Muscle of back (tissue), 11 donors: ENCODE measurements around the gene KLF7. TPM values are rescaled to one million over a fixed set of nuclear protein-coding genes. Genes with fewer than 3 reads are reported as not detected.
A peak's percentile ranks its signal among the peaks of the same experiment; 100 is the strongest.

Experiments
- DNase-seq, 3 donors: peaks; one replicate each; pipeline versions ENCODE4 v3.0.0 to v3.0.0-alpha.2; 2013
- polyA plus RNA-seq, 10 donors: library from polyadenylated mRNA; unstranded; fragments of 120-200 nt; gene quantifications; one replicate each; pipeline ENCODE4 v1.2.1, GENCODE V29; 2013; ENCODE audit not compliant: insufficient read length in 10 of 10

KLF7 gene
- polyA plus RNA-seq, 10 donors: 14.1 to 18.4 (median 15.9) TPM

DNA sequence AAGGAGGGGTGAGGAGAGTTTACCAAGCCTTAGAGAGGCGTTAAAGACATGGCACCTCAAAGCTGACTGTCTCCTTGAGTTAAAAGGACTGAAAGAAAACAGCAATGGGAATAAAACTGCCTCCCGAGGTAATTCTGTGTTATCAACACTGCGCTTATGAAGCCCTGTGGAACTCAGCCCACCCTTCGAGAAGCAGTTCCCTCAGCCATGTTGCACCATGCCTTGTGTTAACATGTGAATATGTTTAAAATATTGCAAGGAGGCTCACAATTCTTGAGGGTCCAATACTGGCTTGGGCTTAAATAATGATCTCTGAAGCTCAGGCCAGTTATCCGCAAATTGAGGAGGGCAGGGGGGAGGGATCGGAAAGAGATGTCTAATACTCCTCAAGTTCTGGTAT lies 14.7 kb downstream of the KLF7 start:
- DNase-seq: peak in 1 of 3 donors; percentile 61

- DNase-seq: no peak
These were observed 15.5 kb downstream of the KLF7 start for GRCh38 chr2:207150284-207150683.

DNA sequence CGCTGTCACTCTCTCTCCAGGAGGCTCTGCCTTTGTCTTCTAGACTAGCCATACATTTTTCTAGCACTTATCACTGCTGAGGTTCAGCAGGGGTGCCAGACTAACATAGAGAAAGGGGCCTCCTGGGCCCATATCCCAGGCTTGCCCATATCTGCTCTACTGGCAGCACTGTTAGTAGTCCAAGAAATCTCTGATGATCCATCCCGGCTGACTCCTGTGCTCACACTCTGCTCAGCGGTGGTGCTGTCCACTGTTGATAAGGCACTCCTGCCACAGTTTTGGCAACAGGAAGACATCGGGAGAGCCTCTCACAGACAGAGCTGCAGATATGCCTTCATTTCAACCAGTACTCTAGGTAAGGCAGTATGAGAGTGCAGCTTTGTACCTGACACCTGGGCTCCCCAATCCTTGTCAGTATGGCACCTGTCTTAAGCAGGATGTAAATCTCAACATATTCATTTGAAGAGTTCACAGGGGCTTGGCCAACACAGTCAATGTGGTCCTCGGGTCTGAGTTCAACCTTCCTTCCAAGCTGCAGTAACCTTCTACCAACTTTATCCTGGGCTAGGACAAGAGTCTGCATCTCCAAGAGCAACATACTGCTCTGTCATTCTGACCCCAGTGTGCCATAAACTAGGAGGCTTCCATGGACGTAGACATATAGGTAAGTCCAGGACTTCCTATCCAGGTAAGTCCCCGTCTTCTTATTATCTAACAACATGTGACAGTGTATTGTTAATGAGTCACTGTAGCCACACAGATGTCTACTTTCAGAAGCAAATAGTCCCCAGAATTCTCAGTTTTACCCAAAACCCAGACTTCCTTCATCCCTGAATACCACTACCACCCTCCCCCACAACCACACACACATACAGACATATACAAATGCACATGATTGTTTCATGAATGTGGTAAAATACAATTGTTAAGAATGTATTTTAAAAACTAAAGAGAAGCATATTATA lies 16.2 kb downstream of the KLF7 start:
- no peak for DNase-seq

GRCh38 chr2:207148020-207148419 lies 17.7 kb downstream of the KLF7 start:
- peak in 2 of 3 donors; percentile 70 to 83 for DNase-seq

DNA sequence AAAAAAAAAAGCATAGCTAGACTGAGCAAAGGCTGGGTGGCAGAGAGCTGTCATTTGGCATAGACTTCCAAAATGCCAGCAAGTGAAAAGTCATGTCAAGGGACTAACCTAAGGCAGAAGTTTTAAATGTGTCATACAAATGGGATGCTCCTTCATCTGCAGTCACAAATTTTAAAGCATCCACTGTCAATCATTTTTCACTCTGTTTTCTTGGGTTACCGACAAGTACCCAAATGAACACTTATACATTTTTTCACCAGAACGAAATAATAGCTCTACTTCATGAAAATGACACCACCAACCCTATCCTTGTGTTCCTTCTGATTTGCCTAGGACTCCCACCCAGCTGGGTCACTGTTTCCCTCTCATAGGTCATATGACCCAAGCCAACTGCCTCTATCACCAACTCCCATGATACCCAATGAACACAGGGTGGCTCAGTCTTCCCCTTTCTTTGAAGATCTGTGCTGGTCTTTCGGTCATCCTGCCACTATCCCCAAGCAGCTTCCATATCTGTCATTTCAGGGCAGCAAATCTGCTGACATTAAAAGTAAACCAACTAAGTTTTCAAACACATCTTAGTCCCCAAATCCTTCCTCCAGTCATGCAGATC lies 21.5 kb downstream of the KLF7 start:
- DNase-seq: no peak

GRCh38 chr2:207143215-207144172 lies 22.3 kb downstream of the KLF7 start:
- DNase-seq: peak in 2 of 3 donors; percentile 75 to 86

DNA sequence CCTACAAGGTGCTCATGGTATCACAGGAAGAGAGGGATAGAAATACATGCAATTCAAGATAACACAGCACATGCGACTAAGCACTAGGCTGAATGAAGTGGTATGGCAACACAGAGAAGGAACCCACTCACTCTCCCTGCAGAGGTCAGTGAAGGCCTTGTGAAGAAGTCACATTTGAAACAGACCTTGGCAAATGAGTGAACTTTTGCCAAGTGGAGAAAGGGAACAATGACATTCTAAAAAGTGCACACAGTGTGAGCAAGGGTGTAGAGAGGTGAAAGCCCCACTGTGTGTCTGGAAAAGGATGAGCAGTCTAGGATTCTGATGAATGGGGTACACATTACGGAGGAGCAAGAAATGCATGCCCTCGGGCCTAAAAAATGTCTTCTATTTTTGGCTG lies 23.3 kb downstream of the KLF7 start:
- DNase-seq: no peak

GRCh38 chr2:207141386-207141785 lies 24.4 kb downstream of the KLF7 start:
- DNase-seq: no peak

- DNase-seq: no peak
These were observed 25.5 kb downstream of the KLF7 start for GRCh38 chr2:207140265-207140664.

DNA sequence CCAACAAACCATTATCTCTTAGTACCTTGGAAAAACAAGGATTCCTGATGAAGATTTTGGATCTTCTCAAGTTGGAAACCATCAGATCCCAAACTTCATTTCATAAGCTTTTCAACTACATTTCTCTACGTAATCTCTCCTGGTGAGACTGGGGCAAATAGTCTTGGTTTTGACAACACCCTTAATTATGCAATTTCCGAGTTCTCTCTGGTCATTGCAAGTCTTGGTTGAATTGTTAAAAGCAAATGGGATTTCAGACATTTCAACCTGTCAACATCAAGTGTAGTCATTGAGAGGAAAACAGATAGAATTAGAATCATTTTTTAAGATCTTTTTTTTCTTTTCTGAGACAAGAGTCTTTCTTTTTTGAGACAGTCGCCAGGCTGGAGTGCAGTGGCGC lies 26.2 kb downstream of the KLF7 start:
- DNase-seq: no peak

- no peak for DNase-seq
These were observed 27.0 kb downstream of the KLF7 start for GRCh38 chr2:207138627-207139297.

DNA sequence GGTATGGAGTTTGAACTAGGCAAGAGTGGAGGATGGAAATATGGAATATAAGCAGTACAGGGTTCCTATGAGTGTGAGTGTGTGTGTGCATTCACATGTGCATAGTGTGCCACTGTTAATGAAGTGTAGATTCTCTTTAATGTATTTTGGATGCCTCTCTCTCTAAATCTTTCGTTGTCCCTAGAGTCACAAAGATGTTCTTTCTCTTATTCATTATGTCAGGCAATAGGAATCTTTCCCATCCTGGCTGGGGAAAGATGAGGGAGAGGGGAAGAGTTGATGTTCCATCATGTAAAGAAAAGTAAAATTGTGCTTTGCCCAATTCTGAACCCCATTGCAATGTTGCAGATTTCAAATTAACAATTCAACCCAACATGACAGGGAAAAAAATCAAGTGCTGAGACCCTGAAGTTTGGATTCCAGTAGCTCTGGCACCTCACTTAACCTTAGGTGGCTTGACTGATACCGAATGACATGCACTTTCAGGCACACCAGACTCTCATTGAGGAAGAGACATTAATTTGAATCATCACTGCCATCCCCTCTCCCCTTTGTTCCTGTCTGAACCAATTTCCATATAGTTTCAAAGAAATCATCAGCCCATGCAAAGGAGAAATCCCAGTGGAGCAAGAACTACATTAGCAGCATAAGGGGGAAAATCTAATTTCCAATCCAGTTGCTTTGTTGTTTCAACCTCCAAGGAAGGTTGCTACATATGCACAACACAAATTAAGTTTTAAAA lies 28.0 kb downstream of the KLF7 start:
- DNase-seq: peak in 1 of 3 donors; percentile 63

DNA sequence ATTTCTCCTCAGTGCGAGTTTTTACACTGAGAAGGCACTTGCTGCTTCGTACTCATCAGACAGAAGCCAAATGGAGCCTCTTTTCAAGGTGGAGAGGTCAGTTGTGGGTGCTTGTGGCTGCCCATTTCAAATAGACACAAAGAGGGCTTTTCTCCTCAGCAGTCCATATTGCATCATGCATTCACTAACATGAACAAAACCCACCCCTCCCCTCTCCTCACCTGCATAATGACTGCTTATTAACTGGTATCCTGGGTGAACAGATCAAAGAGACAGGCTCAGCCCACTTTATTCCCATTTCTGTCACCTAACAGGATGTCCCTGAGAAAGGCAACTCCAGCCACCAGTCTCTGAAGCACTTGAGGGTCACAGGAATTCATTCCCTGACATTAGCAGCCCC lies 28.9 kb downstream of the KLF7 start:
- no peak for DNase-seq

GRCh38 chr2:207135801-207136457 lies 29.8 kb downstream of the KLF7 start:
- no peak for DNase-seq

DNA sequence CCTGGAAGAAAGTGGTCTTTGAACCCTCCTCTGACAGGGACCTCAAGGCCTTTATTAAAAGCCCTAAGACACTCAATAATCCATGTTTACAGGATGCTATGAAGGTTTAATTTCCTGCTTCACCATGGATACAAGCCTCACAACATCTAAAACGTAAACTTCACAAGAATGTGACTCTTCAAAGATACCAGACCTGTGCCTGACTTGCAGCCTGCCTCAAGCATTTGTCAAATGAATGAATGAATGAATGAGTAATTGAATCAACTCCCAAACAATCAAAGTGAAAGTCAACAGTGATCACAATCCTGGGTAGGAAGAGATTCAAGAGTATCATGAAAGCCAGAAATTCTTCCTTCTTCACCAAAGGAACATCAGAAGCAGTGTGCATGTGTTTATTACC lies 30.4 kb downstream of the KLF7 start:
- peak in 1 of 3 donors; percentile 57 for DNase-seq

DNA sequence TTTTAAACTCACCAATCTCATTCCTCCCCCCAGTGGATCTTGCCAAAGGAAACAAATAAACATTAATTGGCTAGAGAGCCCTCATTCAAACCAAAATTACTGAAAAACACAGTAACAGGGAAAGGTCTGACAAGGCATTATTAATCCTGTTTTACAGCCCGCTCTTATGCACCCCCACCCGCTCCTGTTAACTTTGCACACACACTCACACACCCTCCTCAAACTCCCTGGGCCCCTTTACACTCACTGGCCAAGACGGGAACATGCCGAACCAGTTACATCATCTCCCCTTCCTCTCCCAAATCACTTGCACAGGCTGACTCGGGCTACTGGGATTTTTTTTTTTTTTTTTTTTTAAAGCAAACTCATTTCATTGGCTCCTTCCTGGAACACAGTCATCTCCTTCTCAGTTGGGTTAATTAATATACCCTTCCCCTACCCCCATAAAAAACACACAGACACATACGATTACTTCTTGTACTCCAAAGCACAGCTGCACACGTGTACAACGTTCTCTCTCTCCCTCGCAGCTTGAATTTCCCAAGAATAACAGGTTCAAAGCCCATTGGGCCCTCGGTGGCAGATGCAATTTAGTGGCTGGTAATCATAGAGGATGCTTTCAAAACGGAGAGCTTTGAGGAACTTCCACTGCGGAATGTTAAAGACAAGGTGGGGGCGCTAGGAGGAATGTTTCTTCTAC lies 31.8 kb downstream of the KLF7 start:
- DNase-seq: peak; percentile 93 to 95 (median 95)

- no peak for DNase-seq
These were observed 32.3 kb downstream of the KLF7 start for GRCh38 chr2:207133458-207133819.

GRCh38 chr2:207132019-207132418 lies 33.7 kb downstream of the KLF7 start:
- no peak for DNase-seq

GRCh38 chr2:207131594-207131993 lies 34.2 kb downstream of the KLF7 start:
- DNase-seq: no peak
